H9 (cell line): ENCODE results near the gene SNX11. TPM values are rescaled to one million over a fixed set of nuclear protein-coding genes. Genes with fewer than 3 reads are reported as not detected.

Source experiments
- DNase-seq: peaks from one replicate; pipeline ENCODE4 v3.0.0-alpha.2; 2017
- H2AFZ ChIP-seq: one replicate; pipeline ENCODE4 v1.6.1; 2013; ENCODE audit warnings: mild to moderate bottlenecking, low read length, control low read depth, moderate library complexity
- H2AK5ac ChIP-seq: 2 replicates; pipeline ENCODE4 v1.6.1; 2013; ENCODE audit warnings: low read length, control low read depth, mixed read lengths; ENCODE audit not compliant: insufficient read length
- H2BK120ac ChIP-seq: one replicate; pipeline ENCODE4 v1.6.1; 2013; ENCODE audit warnings: low read depth, mild to moderate bottlenecking, low read length, control low read depth, inconsistent platforms; ENCODE audit not compliant: poor library complexity, severe bottlenecking
- H2BK12ac ChIP-seq: 2 replicates; pipeline ENCODE4 v1.6.1; 2013; ENCODE audit warnings: low read length, control low read depth, mixed read lengths, low read depth; ENCODE audit not compliant: insufficient read length
- H2BK15ac ChIP-seq: 2 replicates; pipeline ENCODE4 v1.6.1; 2013; ENCODE audit warnings: low read depth, low read length, control low read depth
- H2BK20ac ChIP-seq: one replicate; pipeline ENCODE4 v1.6.1; 2013; ENCODE audit warnings: low read depth, mild to moderate bottlenecking, low read length, control low read depth, inconsistent platforms; ENCODE audit not compliant: poor library complexity, severe bottlenecking
- H2BK5ac ChIP-seq: 2 replicates; pipeline ENCODE4 v1.6.1; 2013; ENCODE audit warnings: low read length, control low read depth, mixed read lengths; ENCODE audit not compliant: insufficient read length
- H3K14ac ChIP-seq: 2 replicates; pipeline ENCODE4 v1.6.1; 2013; ENCODE audit warnings: low read length, control low read depth; ENCODE audit not compliant: insufficient read depth
- H3K18ac ChIP-seq: 2 replicates; pipeline ENCODE4 v1.6.1; 2013; ENCODE audit warnings: low read depth, mild to moderate bottlenecking, mixed read lengths, low read length, control low read depth; ENCODE audit not compliant: insufficient read length
- H3K23ac ChIP-seq: 2 replicates; pipeline ENCODE4 v1.6.1; 2013; ENCODE audit warnings: low read length, control low read depth, mixed read lengths, low read depth; ENCODE audit not compliant: insufficient read length
- H3K23me2 ChIP-seq: 2 replicates; pipeline ENCODE4 v1.6.1; 2013; ENCODE audit warnings: low read depth, mild to moderate bottlenecking, mixed read lengths, low read length, control low read depth; ENCODE audit not compliant: insufficient read length, poor library complexity, severe bottlenecking
- H3K27ac ChIP-seq: 2 replicates; pipeline ENCODE4 v1.5.1; 2013; ENCODE audit warnings: low read length, control low read depth, mixed read lengths, low read depth; ENCODE audit not compliant: insufficient read length
- H3K27me3 ChIP-seq: 2 replicates; pipeline ENCODE4 v1.6.1; 2013; ENCODE audit warnings: low read length, control low read depth, inconsistent platforms; ENCODE audit not compliant: insufficient read depth
- H3K4ac ChIP-seq: 2 replicates; pipeline ENCODE4 v1.6.1; 2013; ENCODE audit warnings: low read depth, mild to moderate bottlenecking, control low read depth, inconsistent platforms, low read length, moderate library complexity
- H3K4me1 ChIP-seq: 2 replicates; pipeline ENCODE4 v1.6.1; 2013; ENCODE audit warnings: low read length, control low read depth, inconsistent platforms; ENCODE audit not compliant: insufficient read depth
- H3K4me2 ChIP-seq: 2 replicates; pipeline ENCODE4 v1.6.1; 2013; ENCODE audit warnings: low read length, control low read depth, mixed read lengths; ENCODE audit not compliant: insufficient read length, insufficient read depth
- H3K56ac ChIP-seq: 2 replicates; pipeline ENCODE4 v1.6.1; 2013; ENCODE audit warnings: low read depth, mild to moderate bottlenecking, mixed read lengths, low read length, control low read depth; ENCODE audit not compliant: insufficient read length
- H3K79me1 ChIP-seq: 2 replicates; pipeline ENCODE4 v1.6.1; 2013; ENCODE audit warnings: low read depth, mild to moderate bottlenecking, moderate library complexity, low read length, control low read depth, inconsistent platforms; ENCODE audit not compliant: insufficient read depth, poor library complexity, severe bottlenecking
- H3K79me2 ChIP-seq: 2 replicates; pipeline ENCODE4 v1.6.1; 2013; ENCODE audit warnings: low read length, control low read depth, inconsistent platforms; ENCODE audit not compliant: insufficient read depth
- H3K9ac ChIP-seq: 2 replicates; pipeline ENCODE4 v1.6.1; 2013; ENCODE audit warnings: low read length, control low read depth, mixed read lengths; ENCODE audit not compliant: insufficient read length; ENCODE audit errors: extremely low read depth
- H3K9me3 ChIP-seq: one replicate; pipeline ENCODE4 v1.6.1; 2013; ENCODE audit warnings: low read depth, low read length, inconsistent platforms; ENCODE audit not compliant: control insufficient read depth
- H3T11ph ChIP-seq: one replicate; pipeline ENCODE4 v1.6.1; 2013; ENCODE audit warnings: mild to moderate bottlenecking, low read length, control low read depth, inconsistent platforms
- H4K20me1 ChIP-seq: one replicate; pipeline ENCODE4 v1.6.1; 2013; ENCODE audit not compliant: control insufficient read depth, insufficient read length, insufficient read depth
- H4K5ac ChIP-seq: 2 replicates; pipeline ENCODE4 v1.6.1; 2013; ENCODE audit warnings: low read depth, mild to moderate bottlenecking, mixed read lengths, low read length, control low read depth; ENCODE audit not compliant: insufficient read length
- H4K8ac ChIP-seq: replicated peaks from 2 replicates; pipeline ENCODE4 v1.6.1; 2013; ENCODE audit warnings: low read length, control low read depth, mixed read lengths, low read depth; ENCODE audit not compliant: insufficient read length
- H4K91ac ChIP-seq: 2 replicates; pipeline ENCODE4 v1.6.1; 2013; ENCODE audit warnings: low read depth, mild to moderate bottlenecking, moderate library complexity, mixed read lengths, low read length, control low read depth; ENCODE audit not compliant: insufficient read length
- H3K27ac Mint-ChIP-seq, 3 experiments: 2 replicates in 2 of 3; 3 replicates in 1 of 3; pipeline ENCODE4 v1.8.0; 2020 to 2021; ENCODE audit warnings: mixed read lengths in 3 of 3, mild to moderate bottlenecking in 1 of 3, moderate library complexity in 1 of 3
- H3K27me3 Mint-ChIP-seq: 2 replicates; pipeline ENCODE4 v1.8.0; 2021; ENCODE audit warnings: low read depth, mild to moderate bottlenecking, moderate library complexity, mixed read lengths
- H3K36me3 Mint-ChIP-seq, 3 experiments: 2 replicates in 2 of 3; 3 replicates in 1 of 3; pipeline ENCODE4 v1.8.0; 2020 to 2021; ENCODE audit warnings: low read depth in 3 of 3, mixed read lengths in 3 of 3; ENCODE audit not compliant: insufficient read depth in 1 of 3
- H3K4me1 Mint-ChIP-seq, 2 experiments: 2 replicates each; pipeline ENCODE4 v1.8.0; 2020; ENCODE audit warnings: mixed read lengths in 2 of 2
- H3K4me3 Mint-ChIP-seq, 2 experiments: 2 replicates in 1 of 2; 3 replicates in 1 of 2; pipeline ENCODE4 v1.8.0; 2020 to 2021; ENCODE audit warnings: mild to moderate bottlenecking in 2 of 2, mixed read lengths in 2 of 2, moderate library complexity in 1 of 2
- H3K9me3 Mint-ChIP-seq, 2 experiments: 2 replicates in 1 of 2; 3 replicates in 1 of 2; pipeline ENCODE4 v1.8.0; 2020; ENCODE audit warnings: mild to moderate bottlenecking in 2 of 2, mixed read lengths in 2 of 2, moderate library complexity in 1 of 2
- WGBS: extraction: QIAGEN DNeasy Blood & Tissue Kit; methylation state at CpG from one replicate; pipeline ENCODE4 v1.1.7; 2013; ENCODE audit warnings: missing lambda C conversion rate, low lambda C conversion rate, mixed read lengths; ENCODE audit not compliant: insufficient read length; ENCODE audit errors: extremely low coverage; 5-methylcytosine and 5-hydroxymethylcytosine counted together
- total RNA-seq: library from RNA; stranded (reverse); gene quantifications from 2 replicates; pipeline ENCODE4 v1.2.1, GENCODE V29; 2021
- TF ChIP-seq, protein P1 (sequence below): fragments of 200-600 bp; sonication (generic); conservative IDR thresholded peaks from 3 replicates; pipeline ENCODE4 v1.8.0; 2021; ENCODE audit warnings: antibody characterized with exemption, mild to moderate bottlenecking

SNX11 gene
- total RNA-seq, 1 experiment from 2014 or later = 20.0 TPM

DNA sequence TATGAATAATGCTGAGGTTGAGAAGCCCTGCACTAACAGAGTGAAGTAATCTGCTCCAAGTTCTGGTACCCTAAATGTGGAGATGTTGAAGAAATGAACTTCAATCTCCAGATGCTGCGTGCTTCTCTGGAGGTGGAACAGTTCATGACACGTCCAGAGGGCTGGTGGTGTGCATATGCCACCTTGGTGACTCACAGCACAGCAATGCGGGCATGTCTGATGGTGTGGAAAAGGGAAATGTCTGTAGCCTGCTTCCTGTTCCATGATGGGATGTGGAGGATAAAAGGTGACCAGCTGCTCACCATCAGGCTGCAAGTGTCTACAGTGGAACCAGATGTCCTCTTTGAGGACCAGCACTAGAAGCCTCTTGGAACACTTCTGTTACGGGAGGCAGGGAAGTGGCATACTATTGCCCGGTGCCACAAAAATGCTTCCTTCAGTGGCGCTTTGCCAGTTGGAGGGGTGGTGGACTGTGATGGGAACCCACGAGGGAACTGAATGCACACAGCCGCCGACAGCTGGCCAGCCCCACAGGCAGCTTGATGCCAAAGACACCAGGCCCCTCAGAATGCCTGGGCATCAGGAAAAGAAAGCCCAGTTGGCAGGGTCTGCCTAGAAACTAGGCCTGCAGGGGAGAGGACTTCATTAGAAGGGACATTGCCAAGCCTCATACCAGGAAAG, 19.9 kb downstream of the SNX11 start:
- Histone ChIP-seq H4K8ac (no peak overlapping the region), H2BK12ac (no peak overlapping the region), H3K56ac (no peak overlapping the region), H3K9me3 (no peaks in the 10 kb centered on the region), H3T11ph (no peak overlapping the region), H2BK15ac (no peak overlapping the region), H4K5ac (no peak overlapping the region), H3K79me1 (no peaks in the 10 kb centered on the region), H3K4me2 (no peak overlapping the region), H2BK120ac (no peak overlapping the region), H3K27ac (no peak overlapping the region), H3K27me3 (no peaks in the 10 kb centered on the region), H3K4ac (no peak overlapping the region), H4K20me1 (no peaks in the 10 kb centered on the region), H2BK5ac (no peak overlapping the region), H3K14ac (no peak overlapping the region), H4K91ac (no peak overlapping the region), H2AFZ (no peak overlapping the region), H3K4me1 (no peaks in the 10 kb centered on the region), H3K9ac (no peak overlapping the region), H3K23me2 (no peaks in the 10 kb centered on the region), H3K18ac (no peak overlapping the region), H3K23ac (no peak overlapping the region), H2BK20ac (no peak overlapping the region), H3K79me2 (no peaks in the 10 kb centered on the region), H2AK5ac (no peak overlapping the region)
- WGBS = no CpG with 5 or more reads among the region's 9 CpGs
- TF ChIP-seq, protein P1, sequence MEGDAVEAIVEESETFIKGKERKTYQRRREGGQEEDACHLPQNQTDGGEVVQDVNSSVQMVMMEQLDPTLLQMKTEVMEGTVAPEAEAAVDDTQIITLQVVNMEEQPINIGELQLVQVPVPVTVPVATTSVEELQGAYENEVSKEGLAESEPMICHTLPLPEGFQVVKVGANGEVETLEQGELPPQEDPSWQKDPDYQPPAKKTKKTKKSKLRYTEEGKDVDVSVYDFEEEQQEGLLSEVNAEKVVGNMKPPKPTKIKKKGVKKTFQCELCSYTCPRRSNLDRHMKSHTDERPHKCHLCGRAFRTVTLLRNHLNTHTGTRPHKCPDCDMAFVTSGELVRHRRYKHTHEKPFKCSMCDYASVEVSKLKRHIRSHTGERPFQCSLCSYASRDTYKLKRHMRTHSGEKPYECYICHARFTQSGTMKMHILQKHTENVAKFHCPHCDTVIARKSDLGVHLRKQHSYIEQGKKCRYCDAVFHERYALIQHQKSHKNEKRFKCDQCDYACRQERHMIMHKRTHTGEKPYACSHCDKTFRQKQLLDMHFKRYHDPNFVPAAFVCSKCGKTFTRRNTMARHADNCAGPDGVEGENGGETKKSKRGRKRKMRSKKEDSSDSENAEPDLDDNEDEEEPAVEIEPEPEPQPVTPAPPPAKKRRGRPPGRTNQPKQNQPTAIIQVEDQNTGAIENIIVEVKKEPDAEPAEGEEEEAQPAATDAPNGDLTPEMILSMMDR = no peak
- DNase-seq = no peak
- Mint-ChIP-seq H3K36me3 (peaks cover under 1 to 17% (median 12%) of the 10 kb centered on the region in 3 experiments; a peak in 5 of 7 replicates), H3K4me1 (peaks cover 10 to 17% of the 10 kb centered on the region in 2 experiments), H3K9me3 (no peaks in the 10 kb centered on the region; a peak in 1 of 5 replicates), H3K27me3 (no peaks in the 10 kb centered on the region), H3K27ac (no peak overlapping the region), H3K4me3 (no peak overlapping the region)
